ENCODE measurements around the gene LRMDA. TPM values are rescaled to one million over a fixed set of nuclear protein-coding genes. Genes with fewer than 3 reads are reported as not detected.

LRMDA gene
- total and polyA plus RNA-seq, 2 of the 13 experiments (the other 11 are each of a cell fraction or from before 2014, with no cell fraction given): 13.4 to 22.0 TPM

- TF ChIP-seq ZNF142 (CRISPR knock-in tag; IDR thresholded peaks at IDR 0.05): peak; percentile 86
- TF ChIP-seq ONECUT2 (CRISPR knock-in tag; IDR thresholded peaks at IDR 0.05): peak; percentile 48; the same call in 1 of the 2 replicates
- TF ChIP-seq ZNF318 (CRISPR knock-in tag; IDR thresholded peaks at IDR 0.05): no peak; the same call in 1 of the 2 replicates
- TF ChIP-seq RELA (CRISPR knock-in tag; IDR thresholded peaks at IDR 0.05): peak; percentile 36; the same call in 1 of the 2 replicates
- 0 out of 2 replicates have a peak, but pooled peaks have one; percentile 14 for TF ChIP-seq ZNF329 (CRISPR knock-in tag; IDR thresholded peaks at IDR 0.05; ENCODE audit: low read depth)
- TF ChIP-seq MIXL1 (CRISPR knock-in tag; IDR thresholded peaks at IDR 0.05): peak; percentile 97
- peak; percentile 89 for TF ChIP-seq IRF2 (CRISPR knock-in tag; IDR thresholded peaks at IDR 0.05)
- no peak for TF ChIP-seq SP1 (IDR thresholded peaks at IDR 0.05)
- 0 out of 2 replicates have a peak, but pooled peaks have one; percentile 20 for TF ChIP-seq SP1 (CRISPR knock-in tag; IDR thresholded peaks at IDR 0.05)
- TF ChIP-seq FOXC1 (CRISPR knock-in tag; IDR thresholded peaks at IDR 0.05; ENCODE audit: borderline replicate concordance): no peak; the same call in 1 of the 2 replicates
- TF ChIP-seq BHLHE40 (IDR thresholded peaks at IDR 0.05; ENCODE audit: low read length): peak; percentile 73
- peak; percentile 95 for TF ChIP-seq RCOR2 (CRISPR knock-in tag; IDR thresholded peaks at IDR 0.05)
- TF ChIP-seq MXD4 (CRISPR knock-in tag; IDR thresholded peaks at IDR 0.05): peak; percentile 81; the same call in 1 of the 2 replicates
- TF ChIP-seq RFX1 (IDR thresholded peaks at IDR 0.05): no peak
- no peak for TF ChIP-seq SUZ12 (IDR thresholded peaks at IDR 0.05; ENCODE audit: low read depth, low read length)
- no peak for TF ChIP-seq DDIT3 (CRISPR knock-in tag; IDR thresholded peaks at IDR 0.05)
Observed at GRCh38 chr10:76051007-76051936, 619.8 kb downstream of the LRMDA start (continued).

Measured in HepG2 (cell line).